ENCODE measurements around the gene UPF3A. TPM values are rescaled to one million over a fixed set of nuclear protein-coding genes. Genes with fewer than 3 reads are reported as not detected.
A peak's percentile ranks its signal among the peaks of the same experiment; 100 is the strongest.

UPF3A gene
- total RNA-seq, 1 experiment from 2014 or later, result 88.3 TPM

GRCh38 chr13:114315074-114315785 lies 33.8 kb downstream of the UPF3A start:
- Mint-ChIP-seq H3K27ac (ENCODE audit: unreplicated experiment) (peak overlapping the region; percentile 28), H3K9me3 (ENCODE audit: unreplicated experiment) (no peaks in the 10 kb centered on the region), H3K4me3 (ENCODE audit: unreplicated experiment) (peak overlapping the region; percentile 88), H3K36me3 (ENCODE audit: insufficient read depth, unreplicated experiment) (peaks cover 22% of the 10 kb centered on the region), H3K4me1 (ENCODE audit: low read depth, unreplicated experiment) (peaks cover 28% of the 10 kb centered on the region), H3K27me3 (ENCODE audit: insufficient read depth, unreplicated experiment) (no peaks in the 10 kb centered on the region)
- H3K4me1 ChIP-seq, result peaks cover 4% of the 10 kb centered on the region; the same call in 1 of the 2 replicates
- peak overlapping the region; percentile 68 for H3K4me3 ChIP-seq (ENCODE audit: low read depth, low read length)
- TF ChIP-seq, protein P1, sequence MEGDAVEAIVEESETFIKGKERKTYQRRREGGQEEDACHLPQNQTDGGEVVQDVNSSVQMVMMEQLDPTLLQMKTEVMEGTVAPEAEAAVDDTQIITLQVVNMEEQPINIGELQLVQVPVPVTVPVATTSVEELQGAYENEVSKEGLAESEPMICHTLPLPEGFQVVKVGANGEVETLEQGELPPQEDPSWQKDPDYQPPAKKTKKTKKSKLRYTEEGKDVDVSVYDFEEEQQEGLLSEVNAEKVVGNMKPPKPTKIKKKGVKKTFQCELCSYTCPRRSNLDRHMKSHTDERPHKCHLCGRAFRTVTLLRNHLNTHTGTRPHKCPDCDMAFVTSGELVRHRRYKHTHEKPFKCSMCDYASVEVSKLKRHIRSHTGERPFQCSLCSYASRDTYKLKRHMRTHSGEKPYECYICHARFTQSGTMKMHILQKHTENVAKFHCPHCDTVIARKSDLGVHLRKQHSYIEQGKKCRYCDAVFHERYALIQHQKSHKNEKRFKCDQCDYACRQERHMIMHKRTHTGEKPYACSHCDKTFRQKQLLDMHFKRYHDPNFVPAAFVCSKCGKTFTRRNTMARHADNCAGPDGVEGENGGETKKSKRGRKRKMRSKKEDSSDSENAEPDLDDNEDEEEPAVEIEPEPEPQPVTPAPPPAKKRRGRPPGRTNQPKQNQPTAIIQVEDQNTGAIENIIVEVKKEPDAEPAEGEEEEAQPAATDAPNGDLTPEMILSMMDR (IDR thresholded peaks at IDR 0.05; ENCODE audit: insufficient read depth in 1 of 2, low read depth in 1 of 2, low read length in 1 of 2, severe bottlenecking in 1 of 2, unreplicated experiment in 1 of 2), result no peak
- DNase-seq, result no peak
- H3K27me3 ChIP-seq (replicated peaks; ENCODE audit: control insufficient read depth, insufficient read depth, low read length), result no peaks in the 10 kb centered on the region
- no peaks in the 10 kb centered on the region for H3K9me3 ChIP-seq
- no peaks in the 10 kb centered on the region; the same call in 1 of the 2 replicates for H3K36me3 ChIP-seq (ENCODE audit: control insufficient read depth, insufficient read depth, low read length)
- TSS peak; percentile 66 for BruUV-seq (replicated peaks)
- intact Hi-C loops (cut with micrococcal nuclease; ENCODE audit: unreplicated experiment), result loop anchor here (2.0 kb wide), 1 partner anchor 34 kb away; the partner anchor contains the start of gene UPF3A
- CTCF ChIA-PET, result interaction anchor here (0.6 kb wide), 1 partner anchor 73 kb away, joined by 3 read pairs; no protein-coding TSS in a partner anchor
- POLR2A ChIA-PET, result no interaction called here

DNA sequence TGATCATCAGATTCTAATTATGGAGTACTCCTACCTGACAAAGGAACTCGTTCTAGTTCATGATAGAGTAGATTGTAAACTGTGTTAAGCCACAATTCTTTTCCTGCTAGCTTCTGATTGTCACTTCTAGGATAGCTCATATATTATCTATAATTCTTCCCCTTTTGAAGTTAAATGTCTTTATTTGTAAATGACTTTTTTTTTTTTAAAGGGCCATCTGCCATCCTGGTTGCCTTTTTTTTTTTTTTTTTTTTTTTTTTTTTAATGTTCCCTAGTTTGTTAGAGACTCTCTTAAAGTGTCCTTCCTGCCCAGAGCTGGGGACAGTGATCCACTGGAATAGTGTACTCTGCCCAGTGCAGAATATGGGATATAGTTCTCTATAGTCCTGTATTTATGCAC lies 37.2 kb downstream of the UPF3A start:
- no peaks in the 10 kb centered on the region for H3K27me3 Mint-ChIP-seq (ENCODE audit: insufficient read depth, unreplicated experiment)
- DNase-seq, result no peak
- CTCF ChIA-PET, result interaction anchor here (0.7 kb wide), 1 partner anchor 29 kb away, joined by 3 read pairs; no protein-coding TSS in a partner anchor
- intact Hi-C loops (cut with micrococcal nuclease; ENCODE audit: unreplicated experiment), result no loop called here
- H3K4me1 ChIP-seq, result peaks cover 4% of the 10 kb centered on the region; the same call in 1 of the 2 replicates
- H3K36me3 Mint-ChIP-seq (ENCODE audit: insufficient read depth, unreplicated experiment), result peaks cover 55% of the 10 kb centered on the region
- no peak overlapping the region for H3K27ac Mint-ChIP-seq (ENCODE audit: unreplicated experiment)
- H3K4me1 Mint-ChIP-seq (ENCODE audit: low read depth, unreplicated experiment), result peaks cover 20% of the 10 kb centered on the region
- H3K9me3 Mint-ChIP-seq (ENCODE audit: unreplicated experiment), result no peaks in the 10 kb centered on the region
- BruUV-seq (replicated peaks), result no TSS peak
- H3K27me3 ChIP-seq (replicated peaks; ENCODE audit: control insufficient read depth, insufficient read depth, low read length), result no peaks in the 10 kb centered on the region
- H3K4me3 Mint-ChIP-seq (ENCODE audit: unreplicated experiment), result no peak overlapping the region
- no peak overlapping the region for H3K4me3 ChIP-seq (ENCODE audit: low read depth, low read length)
- TF ChIP-seq, protein P1 (IDR thresholded peaks at IDR 0.05; ENCODE audit: insufficient read depth in 1 of 2, low read depth in 1 of 2, low read length in 1 of 2, severe bottlenecking in 1 of 2, unreplicated experiment in 1 of 2), result no peak
- no peaks in the 10 kb centered on the region; the same call in 1 of the 2 replicates for H3K36me3 ChIP-seq (ENCODE audit: control insufficient read depth, insufficient read depth, low read length)
- 0 out of 2 replicates have a peak, but pooled peaks cover 2% of the 10 kb centered on the region for H3K9me3 ChIP-seq
- POLR2A ChIA-PET, result no interaction called here

- intact Hi-C loops (cut with micrococcal nuclease; ENCODE audit: unreplicated experiment), result no loop called here
- no peaks in the 10 kb centered on the region for H3K27me3 Mint-ChIP-seq (ENCODE audit: insufficient read depth, unreplicated experiment)
- no peaks in the 10 kb centered on the region for H3K27me3 ChIP-seq (replicated peaks; ENCODE audit: control insufficient read depth, insufficient read depth, low read length)
- peaks cover 4% of the 10 kb centered on the region; the same call in 1 of the 2 replicates for H3K4me1 ChIP-seq
- no TSS peak for BruUV-seq (replicated peaks)
- ChIA-PET CTCF (no interaction called here), POLR2A (no interaction called here)
- no peak overlapping the region for H3K4me3 Mint-ChIP-seq (ENCODE audit: unreplicated experiment)
- no peaks in the 10 kb centered on the region for H3K9me3 Mint-ChIP-seq (ENCODE audit: unreplicated experiment)
- DNase-seq, result no peak
- H3K36me3 ChIP-seq (ENCODE audit: control insufficient read depth, insufficient read depth, low read length), result no peaks in the 10 kb centered on the region; the same call in 1 of the 2 replicates
- TF ChIP-seq, protein P1 (IDR thresholded peaks at IDR 0.05; ENCODE audit: insufficient read depth in 1 of 2, low read depth in 1 of 2, low read length in 1 of 2, severe bottlenecking in 1 of 2, unreplicated experiment in 1 of 2), result no peak
- H3K4me1 Mint-ChIP-seq (ENCODE audit: low read depth, unreplicated experiment), result peaks cover 19% of the 10 kb centered on the region
- H3K9me3 ChIP-seq, result 0 out of 2 replicates have a peak, but pooled peaks cover 2% of the 10 kb centered on the region
- H3K27ac Mint-ChIP-seq (ENCODE audit: unreplicated experiment), result no peak overlapping the region
- peaks cover 64% of the 10 kb centered on the region for H3K36me3 Mint-ChIP-seq (ENCODE audit: insufficient read depth, unreplicated experiment)
- H3K4me3 ChIP-seq (ENCODE audit: low read depth, low read length), result no peak overlapping the region
Observed at GRCh38 chr13:114319441-114319913, 38.1 kb downstream of the UPF3A start.
